IMR-90 (cell line): Measurements from ENCODE around the gene KITLG. TPM values are rescaled to one million over a fixed set of nuclear protein-coding genes. Genes with fewer than 3 reads are reported as not detected.

Experiments used
- ATAC-seq: fragments of 200-7000 bp; cut with Tn5 transposase; 2 replicates; pipeline ENCODE4 v1.9.1; 2020; ENCODE audit warnings: low read depth, mild to moderate bottlenecking, moderate library complexity
- BruUV-seq: library from RNA; stranded (reverse); fragments of 400-500 nt; replicated peaks from 2 replicates; lab custom pipeline; 2021; lab: Mats Ljungman, UMichigan
- CTCF ChIA-PET: fragments of 300-600 bp; formaldehyde crosslinking; extraction: SDS; loops from one replicate; lab custom pipeline; 2021; ENCODE audit warnings: antibody characterized with exemption; lab: Yijun Ruan, JAX
- POLR2A ChIA-PET: fragments of 300-600 bp; sonication (Branson Sonifier 250); formaldehyde crosslinking; loops from one replicate; lab custom pipeline; 2022; ENCODE audit warnings: antibody characterized with exemption; ENCODE audit not compliant: unreplicated experiment; lab: Charles Lee
- DNase-seq: peaks from one replicate; pipeline ENCODE4 v3.0.0; 2013
- H2AFZ ChIP-seq: replicated peaks from 2 replicates; pipeline ENCODE3; 2013; ENCODE audit warnings: low read length, mild to moderate bottlenecking; ENCODE audit not compliant: poor library complexity
- H2AK5ac ChIP-seq: 2 replicates; pipeline ENCODE4 v1.6.1; 2013; ENCODE audit warnings: low read depth, low read length, inconsistent platforms
- H2AK9ac ChIP-seq: replicated peaks from 2 replicates; pipeline ENCODE3; 2013; ENCODE audit warnings: mild to moderate bottlenecking, low read depth, low read length, moderate library complexity; ENCODE audit not compliant: poor library complexity
- H2BK120ac ChIP-seq: 2 replicates; pipeline ENCODE4 v1.6.1; 2013; ENCODE audit warnings: low read depth, low read length, inconsistent platforms
- H2BK15ac ChIP-seq: 3 replicates; pipeline ENCODE4 v1.6.1; 2013; ENCODE audit warnings: low read depth, low read length, inconsistent platforms
- H2BK20ac ChIP-seq: 2 replicates; pipeline ENCODE4 v1.6.1; 2013; ENCODE audit warnings: low read depth, mild to moderate bottlenecking, inconsistent platforms, low read length, moderate library complexity
- H2BK5ac ChIP-seq: 2 replicates; pipeline ENCODE4 v1.6.1; 2013; ENCODE audit warnings: mild to moderate bottlenecking, low read depth, low read length, inconsistent platforms; ENCODE audit not compliant: poor library complexity, severe bottlenecking
- H3K14ac ChIP-seq: replicated peaks from 2 replicates; pipeline ENCODE4 v1.6.1; 2013; ENCODE audit warnings: low read depth, low read length, inconsistent platforms
- H3K18ac ChIP-seq: 2 replicates; pipeline ENCODE4 v1.6.1; 2013; ENCODE audit warnings: low read depth, low read length, control low read depth
- H3K23ac ChIP-seq: 2 replicates; pipeline ENCODE4 v1.6.1; 2013; ENCODE audit warnings: low read depth, low read length, inconsistent platforms
- H3K27ac ChIP-seq: 2 replicates; pipeline ENCODE4 v1.5.1; 2013; ENCODE audit warnings: mild to moderate bottlenecking, control low read depth, low read length; ENCODE audit not compliant: insufficient read depth
- H3K27me3 ChIP-seq: 2 replicates; pipeline ENCODE4 v1.6.1; 2013; ENCODE audit warnings: low read length; ENCODE audit not compliant: control insufficient read depth, insufficient read depth
- H3K36me3 ChIP-seq: 2 replicates; pipeline ENCODE4 v1.6.1; 2013; ENCODE audit warnings: low read length, mixed read lengths; ENCODE audit not compliant: control insufficient read depth, insufficient read depth
- H3K4ac ChIP-seq: 2 replicates; pipeline ENCODE4 v1.6.1; 2013; ENCODE audit warnings: low read depth, low read length, inconsistent platforms
- H3K4me1 ChIP-seq: 2 replicates; pipeline ENCODE4 v1.6.1; 2013; ENCODE audit warnings: low read length, mixed read lengths; ENCODE audit not compliant: control insufficient read depth, insufficient read depth
- H3K4me2 ChIP-seq: 2 replicates; pipeline ENCODE4 v1.6.1; 2013; ENCODE audit warnings: low read depth, mild to moderate bottlenecking, control low read depth, low read length, moderate library complexity
- H3K4me3 ChIP-seq: 2 replicates; pipeline ENCODE4 v1.5.1; 2013; ENCODE audit warnings: low read depth, mild to moderate bottlenecking, control low read depth, low read length, moderate library complexity; ENCODE audit not compliant: insufficient read depth
- H3K56ac ChIP-seq: 2 replicates; pipeline ENCODE4 v1.6.1; 2013; ENCODE audit warnings: low read length, inconsistent platforms; ENCODE audit not compliant: insufficient read depth; ENCODE audit errors: extremely low read depth
- H3K79me1 ChIP-seq, 2 experiments: 2 replicates each; pipeline ENCODE4 v1.6.1; 2013; ENCODE audit warnings: low read length in 2 of 2, inconsistent platforms in 1 of 2, low read depth in 1 of 2
- H3K9ac ChIP-seq: 2 replicates; pipeline ENCODE4 v1.6.1; 2013; ENCODE audit warnings: low read depth, low read length, control low read depth
- H3K9me1 ChIP-seq: 2 replicates; pipeline ENCODE4 v1.6.1; 2013; ENCODE audit warnings: low read length, inconsistent platforms; ENCODE audit not compliant: insufficient read depth
- H3K9me3 ChIP-seq: 2 replicates; pipeline ENCODE4 v1.6.1; 2013; ENCODE audit warnings: low read length; ENCODE audit not compliant: control insufficient read depth, insufficient read depth
- H4K20me1 ChIP-seq: 2 replicates; pipeline ENCODE4 v1.6.1; 2013; ENCODE audit warnings: low read length, inconsistent platforms; ENCODE audit not compliant: insufficient read depth
- H4K5ac ChIP-seq: 2 replicates; pipeline ENCODE4 v1.6.1; 2013; ENCODE audit warnings: mild to moderate bottlenecking, low read depth, low read length, control low read depth
- H4K8ac ChIP-seq, 2 experiments: 2 replicates each; pipeline ENCODE4 v1.6.1; 2013; ENCODE audit warnings: low read depth in 2 of 2, low read length in 2 of 2, control low read depth in 1 of 2, inconsistent platforms in 1 of 2
- H4K91ac ChIP-seq: 2 replicates; pipeline ENCODE4 v1.6.1; 2013; ENCODE audit warnings: low read depth, low read length, inconsistent platforms; ENCODE audit not compliant: insufficient read depth
- BHLHE40 ChIP-seq: fragments of 150-350 bp; IDR thresholded peaks from 2 replicates; pipeline ENCODE4 v1.6.1; 2016; ENCODE audit warnings: mild to moderate bottlenecking, low read depth, low read length
- CHD1 ChIP-seq: IDR thresholded peaks from 2 replicates; pipeline ENCODE4 v1.6.1; 2012; ENCODE audit warnings: low read depth, low read length, improper control_type of control experiment
- FOS ChIP-seq: fragments of 150-350 bp; IDR thresholded peaks from 2 replicates; pipeline ENCODE4 v1.6.1; 2016; ENCODE audit warnings: low read depth, low read length
- MAFK ChIP-seq: IDR thresholded peaks from 2 replicates; pipeline ENCODE4 v1.6.1; 2012; ENCODE audit warnings: low read depth, low read length, improper control_type of control experiment
- MXI1 ChIP-seq: IDR thresholded peaks from 2 replicates; pipeline ENCODE4 v1.6.1; 2012; ENCODE audit warnings: low read depth, mild to moderate bottlenecking, low read length, moderate library complexity, borderline replicate concordance
- NFE2L2 ChIP-seq: fragments of 150-350 bp; IDR thresholded peaks from 2 replicates; pipeline ENCODE4 v1.6.1; 2016; ENCODE audit warnings: low read depth, mild to moderate bottlenecking, low read length
- RCOR1 ChIP-seq: IDR thresholded peaks from 2 replicates; pipeline ENCODE4 v1.6.1; 2012; ENCODE audit warnings: mild to moderate bottlenecking, low read length, improper control_type of control experiment; ENCODE audit not compliant: insufficient replicate concordance
- RFX5 ChIP-seq: IDR thresholded peaks from 2 replicates; pipeline ENCODE4 v1.8.0; 2012; ENCODE audit warnings: low read depth, mild to moderate bottlenecking, low read length, moderate library complexity
- WGBS, 2 experiments: methylation state at CpG; one replicate each; pipeline versions ENCODE4 v1.1.5 to v1.1.7; 2013; ENCODE audit warnings: missing lambda C conversion rate in 2 of 2; ENCODE audit not compliant: insufficient read length in 1 of 2; ENCODE audit errors: extremely low coverage in 2 of 2; 5-methylcytosine and 5-hydroxymethylcytosine counted together
- dilution Hi-C: fragments of 300-500 bp; cut with HindIII; formaldehyde crosslinking; loops from one replicate; pipeline ENCODE4 v1.14.3; 2018; ENCODE audit warnings: low sequenced_read_pairs; ENCODE audit not compliant: unreplicated experiment
- in situ Hi-C: fragments of 300-500 bp; cut with MboI; formaldehyde crosslinking; loops from 3 replicates; pipeline ENCODE4 v1.14.3; 2019; ENCODE audit warnings: low sequenced_read_pairs, inconsistent platforms, mixed read lengths
- intact Hi-C: fragments of 100-400 bp; cut with micrococcal nuclease; formaldehyde crosslinking; loops from 2 replicates; pipeline ENCODE4 v1.10.0; 2022
- polyA plus RNA-seq, 3 experiments: library from polyadenylated mRNA; depleted of rRNA; stranded (reverse); fragments of >200 nt; gene quantifications; 2 replicates each; pipeline ENCODE4 v1.2.3, GENCODE V29; 2012; ENCODE audit warnings: low replicate concordance in 1 of 3
- total RNA-seq: library from RNA; depleted of rRNA; stranded (reverse); fragments of >200 nt; gene quantifications from 2 replicates; pipeline ENCODE4 v1.2.3, GENCODE V29; 2012
- TF ChIP-seq, protein P1 (sequence below): fragments of 150-350 bp; IDR thresholded peaks from 2 replicates; pipeline ENCODE4 v1.6.1; 2017; ENCODE audit warnings: mild to moderate bottlenecking, antibody characterized with exemption, low read length, low read depth
- TF ChIP-seq, protein P2 (sequence below): fragments of 150-350 bp; IDR thresholded peaks from 2 replicates; pipeline ENCODE4 v1.6.1; 2016; ENCODE audit warnings: low read depth, mild to moderate bottlenecking, low read length, moderate library complexity, borderline replicate concordance
- TF ChIP-seq, protein P3 (sequence below): conservative IDR thresholded peaks from 2 replicates; pipeline ENCODE4 v1.5.1; 2012; ENCODE audit warnings: mild to moderate bottlenecking, low read depth, low read length, improper control_type of control experiment

KITLG gene
- total and polyA plus RNA-seq, 2 of the 4 experiments (the other 2 are of a cell fraction) = 14.5 to 87.5 TPM

DNA sequence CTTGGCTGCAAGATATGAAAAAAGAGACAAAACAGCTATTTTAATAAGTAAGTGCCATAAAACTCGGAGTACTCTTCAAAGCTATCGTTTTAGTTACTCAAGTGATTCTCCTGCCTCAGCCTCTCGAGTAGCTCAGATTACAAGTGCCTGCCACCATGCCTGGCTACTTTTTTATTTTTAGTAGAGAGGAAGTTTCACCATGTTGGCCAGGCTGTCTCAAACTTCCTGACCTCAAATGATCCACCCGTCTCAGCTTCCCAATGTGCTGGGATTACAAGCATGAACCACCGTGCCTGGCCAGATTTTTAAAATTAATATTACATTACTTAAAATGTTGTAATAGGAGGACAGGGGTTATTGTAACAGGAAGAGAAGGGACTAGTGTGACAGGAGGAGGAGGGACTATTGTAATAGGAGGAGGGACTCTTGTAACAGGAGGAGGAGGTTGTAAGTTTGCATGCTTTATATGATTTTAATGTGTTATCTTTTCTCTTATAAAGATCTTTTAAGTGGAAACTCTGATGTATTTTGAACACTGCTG is 61.3 kb downstream of the KITLG start:
- Histone ChIP-seq H3K4ac (no peak overlapping the region), H4K91ac (no peak overlapping the region), H3K4me3 (no peak overlapping the region), H3K27ac (no peak overlapping the region), H3K56ac (no peak overlapping the region), H4K5ac (no peak overlapping the region), H2AK9ac (no peak overlapping the region), H3K14ac (0 out of 2 replicates have a peak overlapping the region, but pooled peaks have one; percentile 1), H4K8ac (no peak overlapping the region), H2BK20ac (no peak overlapping the region), H2BK5ac (no peak overlapping the region), H3K23ac (no peak overlapping the region), H3K18ac (no peak overlapping the region), H3K9me1 (peaks cover 4% of the 10 kb centered on the region; the same call in 1 of the 2 replicates), H3K9me3 (no peaks in the 10 kb centered on the region), H3K9ac (no peak overlapping the region), H3K36me3 (no peaks in the 10 kb centered on the region; the same call in 1 of the 2 replicates), H3K4me1 (no peaks in the 10 kb centered on the region), H2BK120ac (no peak overlapping the region), H3K4me2 (no peak overlapping the region), H4K20me1 (no peaks in the 10 kb centered on the region), H3K79me1 (peaks cover 5 to 28% of the 10 kb centered on the region in 2 experiments), H2BK15ac (no peak overlapping the region), H2AFZ (no peak overlapping the region), H2AK5ac (0 out of 2 replicates have a peak overlapping the region, but pooled peaks have one; percentile 3), H3K27me3 (no peaks in the 10 kb centered on the region)
- no TSS peak for BruUV-seq
- intact Hi-C loops (no loop called here), in situ Hi-C loops (no loop called here), dilution Hi-C loops (no loop called here)
- POLR2A ChIA-PET = no interaction called here
- CTCF ChIA-PET = no interaction called here
- WGBS, 2 experiments = 83% methylated on average over 1 of the region's 5 CpGs; no CpG with 5 or more reads in 1 of the 2 experiments
- TF ChIP-seq, protein P1, sequence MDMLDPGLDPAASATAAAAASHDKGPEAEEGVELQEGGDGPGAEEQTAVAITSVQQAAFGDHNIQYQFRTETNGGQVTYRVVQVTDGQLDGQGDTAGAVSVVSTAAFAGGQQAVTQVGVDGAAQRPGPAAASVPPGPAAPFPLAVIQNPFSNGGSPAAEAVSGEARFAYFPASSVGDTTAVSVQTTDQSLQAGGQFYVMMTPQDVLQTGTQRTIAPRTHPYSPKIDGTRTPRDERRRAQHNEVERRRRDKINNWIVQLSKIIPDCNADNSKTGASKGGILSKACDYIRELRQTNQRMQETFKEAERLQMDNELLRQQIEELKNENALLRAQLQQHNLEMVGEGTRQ = no peak
- TF ChIP-seq MXI1 = no peak
- TF ChIP-seq, protein P2, sequence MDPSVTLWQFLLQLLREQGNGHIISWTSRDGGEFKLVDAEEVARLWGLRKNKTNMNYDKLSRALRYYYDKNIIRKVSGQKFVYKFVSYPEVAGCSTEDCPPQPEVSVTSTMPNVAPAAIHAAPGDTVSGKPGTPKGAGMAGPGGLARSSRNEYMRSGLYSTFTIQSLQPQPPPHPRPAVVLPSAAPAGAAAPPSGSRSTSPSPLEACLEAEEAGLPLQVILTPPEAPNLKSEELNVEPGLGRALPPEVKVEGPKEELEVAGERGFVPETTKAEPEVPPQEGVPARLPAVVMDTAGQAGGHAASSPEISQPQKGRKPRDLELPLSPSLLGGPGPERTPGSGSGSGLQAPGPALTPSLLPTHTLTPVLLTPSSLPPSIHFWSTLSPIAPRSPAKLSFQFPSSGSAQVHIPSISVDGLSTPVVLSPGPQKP = no peak
- TF ChIP-seq BHLHE40 = no peak
- TF ChIP-seq, protein P3, sequence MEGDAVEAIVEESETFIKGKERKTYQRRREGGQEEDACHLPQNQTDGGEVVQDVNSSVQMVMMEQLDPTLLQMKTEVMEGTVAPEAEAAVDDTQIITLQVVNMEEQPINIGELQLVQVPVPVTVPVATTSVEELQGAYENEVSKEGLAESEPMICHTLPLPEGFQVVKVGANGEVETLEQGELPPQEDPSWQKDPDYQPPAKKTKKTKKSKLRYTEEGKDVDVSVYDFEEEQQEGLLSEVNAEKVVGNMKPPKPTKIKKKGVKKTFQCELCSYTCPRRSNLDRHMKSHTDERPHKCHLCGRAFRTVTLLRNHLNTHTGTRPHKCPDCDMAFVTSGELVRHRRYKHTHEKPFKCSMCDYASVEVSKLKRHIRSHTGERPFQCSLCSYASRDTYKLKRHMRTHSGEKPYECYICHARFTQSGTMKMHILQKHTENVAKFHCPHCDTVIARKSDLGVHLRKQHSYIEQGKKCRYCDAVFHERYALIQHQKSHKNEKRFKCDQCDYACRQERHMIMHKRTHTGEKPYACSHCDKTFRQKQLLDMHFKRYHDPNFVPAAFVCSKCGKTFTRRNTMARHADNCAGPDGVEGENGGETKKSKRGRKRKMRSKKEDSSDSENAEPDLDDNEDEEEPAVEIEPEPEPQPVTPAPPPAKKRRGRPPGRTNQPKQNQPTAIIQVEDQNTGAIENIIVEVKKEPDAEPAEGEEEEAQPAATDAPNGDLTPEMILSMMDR = no peak
- TF ChIP-seq FOS = no peak
- TF ChIP-seq CHD1 = no peak
- TF ChIP-seq MAFK = no peak
- no peak for TF ChIP-seq NFE2L2
- TF ChIP-seq RFX5 = no peak
- no peak for TF ChIP-seq RCOR1
- no peak for DNase-seq
- no peak for ATAC-seq
